Neural progenitor cell (in vitro differentiated cells): Measurements from ENCODE around the gene RASSF4.

Experiments
- CTCF ChIP-seq: fragments of 200-600 bp; sonication (generic); IDR thresholded peaks from 2 replicates; pipeline ENCODE4 v1.5.1; 2017; ENCODE audit warnings: antibody characterized with exemption, mild to moderate bottlenecking
- EZH2 ChIP-seq: fragments of 200-600 bp; sonication (generic); IDR thresholded peaks from 2 replicates; pipeline ENCODE4 v1.6.1; 2017; ENCODE audit warnings: antibody characterized with exemption, mild to moderate bottlenecking, moderate library complexity
- EZH2phosphoT487 ChIP-seq: fragments of 200-600 bp; sonication (generic); IDR thresholded peaks from 2 replicates; pipeline ENCODE4 v1.6.1; 2017; ENCODE audit warnings: antibody characterized with exemption

- no peak for TF ChIP-seq CTCF
- TF ChIP-seq EZH2, result no peak
- TF ChIP-seq EZH2phosphoT487, result no peak
These were observed 24.2 kb upstream of the RASSF4 start for GRCh38 chr10:44935201-44935965.
